Activated T-cell treated with anti-CD3 and anti-CD28 coated beads, Interleukin-2, amount 50 U/mL, for 1 hour (primary cell): ENCODE data around the gene ARHGEF19.
"Not testable (repeated sequence)": the region's sequence is repeated elsewhere in the genome, so short reads cannot be mapped to it uniquely, and the experiment has no call there.

Source experiments
- DNase-seq: peaks from one replicate; pipeline ENCODE4 v3.0.0-alpha.2; 2020

Gene ARHGEF19

DNA sequence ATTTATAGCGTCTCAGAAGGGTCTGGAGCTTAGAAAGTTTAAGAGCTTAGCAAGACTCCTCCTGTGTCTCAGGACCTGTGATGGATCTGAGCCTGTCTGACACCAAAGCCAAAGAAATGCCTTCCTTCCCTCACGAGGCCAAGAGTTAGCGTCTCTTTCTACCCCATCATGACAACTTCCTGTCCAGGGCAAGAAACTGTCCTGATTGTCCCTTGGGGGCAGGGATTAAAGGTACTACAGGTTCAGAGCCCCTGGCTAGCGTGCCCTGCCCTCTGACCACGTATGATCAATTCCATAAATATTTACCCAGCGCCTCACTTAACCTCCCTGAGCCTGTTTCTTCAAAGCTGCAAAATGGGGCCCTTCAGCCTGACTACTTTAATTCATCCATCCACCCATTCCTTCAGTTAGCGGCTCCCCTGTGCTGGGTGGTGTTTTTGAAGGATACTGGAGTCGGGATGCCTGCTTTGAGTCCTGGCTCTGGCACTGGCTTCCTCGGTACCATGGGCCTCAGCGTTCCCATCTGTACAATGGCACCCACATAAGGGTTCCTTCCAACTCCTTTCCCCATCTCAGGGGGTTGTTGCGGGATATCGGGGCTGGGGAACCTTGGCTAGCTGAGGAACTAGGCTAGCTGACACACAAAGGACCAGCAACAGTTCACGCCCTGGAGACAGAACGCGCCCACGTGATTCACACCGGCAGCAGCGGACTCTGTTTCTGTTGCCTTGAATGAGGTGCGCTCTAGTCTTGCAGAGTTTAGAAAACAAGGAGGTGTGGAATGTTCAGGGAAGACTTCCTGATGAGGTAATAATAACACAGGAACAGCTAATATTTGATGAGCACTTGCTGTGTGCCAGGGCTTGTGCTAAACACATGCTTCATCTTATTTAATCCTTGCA lies 33.6 kb downstream of the ARHGEF19 start:
- DNase-seq: no peak

GRCh38 chr1:16177306-16177705 lies 35.1 kb downstream of the ARHGEF19 start:
- no peak for DNase-seq

DNA sequence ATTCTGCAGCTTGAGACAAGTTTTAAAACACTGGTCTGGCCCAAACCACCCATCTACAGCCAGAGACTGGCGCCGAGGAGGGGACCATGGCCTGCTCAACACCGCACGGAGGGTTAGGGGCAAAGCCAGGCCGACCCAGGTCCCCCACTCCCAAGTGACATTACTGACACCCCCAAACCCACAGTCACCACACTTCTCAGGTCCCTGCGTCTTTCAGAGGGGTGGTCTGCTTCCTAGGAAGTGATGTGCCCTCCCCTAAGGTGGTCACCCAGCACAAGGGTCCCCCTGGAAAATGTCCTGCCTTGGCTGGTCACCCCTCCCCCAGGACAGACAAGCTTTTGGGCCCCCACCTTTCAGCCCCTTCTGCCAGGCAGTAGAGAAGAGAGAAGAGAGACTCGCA lies 35.8 kb downstream of the ARHGEF19 start:
- no peak for DNase-seq

DNA sequence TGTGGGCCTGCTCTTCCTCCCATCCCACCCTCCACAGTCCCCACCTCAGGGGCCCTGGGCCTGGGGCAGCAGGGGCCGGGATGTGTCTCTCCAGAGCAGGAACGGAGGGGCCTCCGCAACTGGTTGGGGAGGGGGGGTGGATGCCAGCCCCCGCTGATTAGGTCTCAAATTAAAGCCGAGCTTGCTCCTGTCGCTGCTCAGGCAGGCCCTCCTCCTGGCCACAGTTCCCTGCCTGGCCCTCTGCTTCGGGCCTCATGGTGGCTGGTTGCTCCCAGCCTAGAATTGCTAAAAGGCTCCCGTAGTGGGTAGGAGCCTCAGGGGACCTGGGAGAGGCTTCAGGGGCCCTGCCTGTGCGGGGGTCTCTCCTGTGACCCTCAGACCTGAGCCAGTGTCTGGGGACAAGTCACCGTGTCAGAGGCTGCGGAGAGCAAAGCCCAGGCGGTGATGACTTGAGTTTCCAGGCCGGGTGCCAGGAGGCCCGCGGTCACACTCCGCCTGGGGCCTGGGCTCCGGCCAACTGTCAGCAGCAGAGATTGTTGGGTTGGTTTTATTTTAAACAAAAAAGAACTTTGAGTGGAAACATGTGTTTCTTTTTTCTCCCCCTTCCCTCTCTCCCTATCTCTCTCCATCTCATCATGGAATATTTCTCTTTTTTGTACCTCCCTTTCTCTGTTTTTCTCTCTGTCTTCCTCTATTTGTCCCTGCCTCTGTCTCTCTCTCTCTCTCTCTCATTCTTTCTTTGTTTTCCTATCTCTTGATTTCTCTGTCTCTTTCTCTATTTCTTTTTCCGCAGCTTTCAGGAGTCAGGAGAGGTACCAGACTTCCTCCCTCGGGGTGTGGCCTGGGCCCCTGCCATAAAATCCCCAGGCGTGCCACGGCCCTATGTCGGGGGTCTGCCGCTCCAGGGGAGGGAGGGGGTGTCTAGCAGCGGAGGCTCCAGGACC lies 36.6 kb downstream of the ARHGEF19 start:
- no peak for DNase-seq

DNA sequence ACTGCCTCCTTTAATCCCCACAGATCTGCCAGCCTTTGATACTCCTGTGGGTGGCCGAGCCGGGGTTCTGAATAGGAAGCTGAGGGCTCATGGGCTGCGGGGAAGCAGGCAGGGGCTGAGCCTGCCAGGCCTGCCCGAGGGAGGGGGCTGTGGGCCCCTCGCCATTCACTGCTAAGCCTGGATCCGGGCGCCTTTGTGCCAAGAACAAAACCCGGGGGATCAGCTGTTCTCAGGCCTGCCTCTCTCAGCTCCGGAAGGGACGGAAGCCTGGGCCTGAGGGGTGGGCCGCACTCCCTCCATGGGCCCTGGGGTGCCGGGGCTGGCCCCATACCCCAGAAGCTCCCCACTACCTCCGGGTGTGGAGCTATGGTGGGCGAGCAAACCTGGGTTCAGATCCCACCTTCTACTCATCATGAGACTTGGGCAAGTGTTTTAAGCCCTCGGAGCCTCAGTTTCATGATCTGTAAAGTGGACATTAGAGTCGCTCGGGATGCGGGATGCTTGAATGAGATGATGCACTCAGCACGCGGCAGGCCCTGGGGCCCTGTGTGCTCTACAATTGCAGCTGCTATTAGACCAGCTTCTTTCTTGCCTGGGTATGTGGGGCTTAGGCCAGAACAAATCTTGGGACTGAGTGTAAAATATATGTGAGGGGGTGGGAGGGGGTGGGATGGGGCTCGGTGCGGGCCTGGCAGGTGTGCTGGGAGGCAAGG lies 37.4 kb downstream of the ARHGEF19 start:
- DNase-seq: no peak

GRCh38 chr1:16174261-16174868 lies 38.1 kb downstream of the ARHGEF19 start:
- DNase-seq: no peak

DNA sequence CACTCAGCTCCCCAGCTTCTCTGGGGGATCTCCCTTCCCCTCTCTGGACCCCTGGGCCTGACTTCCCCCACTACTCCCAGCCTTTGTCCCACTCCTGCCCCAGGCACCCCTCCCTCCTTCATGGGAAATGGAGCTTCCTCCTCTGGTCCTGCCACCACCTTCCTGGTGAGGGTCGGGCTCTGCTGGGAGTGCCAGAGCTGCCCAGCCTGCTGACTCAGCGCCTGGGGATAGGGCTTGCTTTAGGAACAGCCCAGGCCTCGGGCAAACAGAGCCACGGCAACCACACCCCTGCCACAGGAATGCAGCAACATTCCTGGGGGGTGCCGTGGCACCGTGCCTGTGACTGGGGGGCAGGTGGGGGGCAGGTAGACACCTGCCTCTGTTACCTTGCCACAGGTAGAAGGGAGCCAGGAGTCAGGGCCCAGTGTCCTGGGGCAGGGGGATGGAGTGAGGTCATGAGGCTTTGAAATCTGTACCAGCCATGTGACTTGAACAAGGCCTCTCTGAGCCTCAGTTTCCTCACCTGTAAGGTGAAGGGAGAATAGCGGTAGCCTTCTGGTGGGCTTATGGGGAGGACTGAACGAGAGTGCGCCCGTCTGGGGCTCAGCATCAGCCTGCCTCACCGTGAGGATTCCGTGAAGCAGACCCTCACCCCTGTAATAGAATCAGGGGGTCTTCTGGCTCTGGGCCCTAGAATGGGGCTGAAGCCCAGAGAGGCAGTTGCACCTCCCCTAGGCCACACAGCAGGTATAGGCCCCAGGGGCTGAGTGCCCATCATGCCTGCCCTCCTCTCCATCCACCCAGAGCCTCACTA lies 38.8 kb downstream of the ARHGEF19 start:
- DNase-seq: no peak

DNA sequence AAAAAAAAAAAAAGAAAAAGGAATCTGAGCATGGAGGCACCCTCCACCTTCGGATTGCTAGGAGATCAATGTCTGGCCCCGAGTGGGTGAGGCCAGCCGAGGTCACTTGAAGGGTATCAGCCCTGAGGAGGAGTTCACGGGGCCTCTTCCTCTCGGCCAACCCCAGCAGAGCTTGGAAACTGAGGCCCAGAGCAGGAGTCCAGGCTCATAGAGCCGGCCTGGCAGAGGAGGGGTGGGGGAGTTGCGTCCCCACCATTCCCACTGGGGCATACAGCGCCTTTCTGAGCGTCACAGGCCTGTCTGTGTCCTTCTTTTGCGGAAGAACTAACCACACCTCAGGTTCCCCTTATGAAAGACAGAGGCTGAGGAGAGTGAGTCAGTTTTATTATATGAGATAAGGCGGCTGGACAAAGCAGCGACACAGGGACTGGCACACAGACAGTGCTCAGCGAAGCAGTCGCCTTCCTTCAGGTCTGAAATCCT lies 39.4 kb downstream of the ARHGEF19 start:
- DNase-seq: no peak

DNA sequence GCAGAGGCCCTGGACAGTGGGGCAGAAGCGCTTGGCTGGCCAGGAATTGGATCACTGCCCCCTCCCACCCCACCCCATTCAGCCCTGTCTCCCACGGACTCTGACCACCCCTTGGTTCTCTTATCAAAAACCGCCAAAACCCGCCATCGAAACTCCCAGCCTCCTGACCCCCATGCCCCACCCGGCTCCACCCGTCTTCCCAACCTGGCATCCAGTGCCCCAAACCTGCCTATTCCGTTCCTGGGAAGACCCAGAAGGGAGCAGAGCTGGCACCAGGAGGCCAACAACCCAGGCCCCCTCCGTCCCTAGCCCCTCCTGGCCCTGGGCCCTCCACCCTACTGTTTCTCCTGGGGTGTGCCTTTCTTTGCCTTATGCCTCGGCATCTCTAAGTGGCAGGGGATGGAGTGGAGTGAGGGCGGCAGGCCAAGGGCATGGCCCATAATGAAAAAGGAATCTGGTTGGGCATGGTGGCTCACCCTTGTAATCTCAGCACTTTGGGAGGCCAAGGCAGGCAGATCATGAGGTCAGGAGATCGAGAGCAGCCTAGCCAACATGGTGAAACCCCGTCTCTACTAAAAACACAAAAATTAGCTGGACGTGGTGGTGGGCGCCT lies 40.1 kb downstream of the ARHGEF19 start:
- no peak for DNase-seq

DNA sequence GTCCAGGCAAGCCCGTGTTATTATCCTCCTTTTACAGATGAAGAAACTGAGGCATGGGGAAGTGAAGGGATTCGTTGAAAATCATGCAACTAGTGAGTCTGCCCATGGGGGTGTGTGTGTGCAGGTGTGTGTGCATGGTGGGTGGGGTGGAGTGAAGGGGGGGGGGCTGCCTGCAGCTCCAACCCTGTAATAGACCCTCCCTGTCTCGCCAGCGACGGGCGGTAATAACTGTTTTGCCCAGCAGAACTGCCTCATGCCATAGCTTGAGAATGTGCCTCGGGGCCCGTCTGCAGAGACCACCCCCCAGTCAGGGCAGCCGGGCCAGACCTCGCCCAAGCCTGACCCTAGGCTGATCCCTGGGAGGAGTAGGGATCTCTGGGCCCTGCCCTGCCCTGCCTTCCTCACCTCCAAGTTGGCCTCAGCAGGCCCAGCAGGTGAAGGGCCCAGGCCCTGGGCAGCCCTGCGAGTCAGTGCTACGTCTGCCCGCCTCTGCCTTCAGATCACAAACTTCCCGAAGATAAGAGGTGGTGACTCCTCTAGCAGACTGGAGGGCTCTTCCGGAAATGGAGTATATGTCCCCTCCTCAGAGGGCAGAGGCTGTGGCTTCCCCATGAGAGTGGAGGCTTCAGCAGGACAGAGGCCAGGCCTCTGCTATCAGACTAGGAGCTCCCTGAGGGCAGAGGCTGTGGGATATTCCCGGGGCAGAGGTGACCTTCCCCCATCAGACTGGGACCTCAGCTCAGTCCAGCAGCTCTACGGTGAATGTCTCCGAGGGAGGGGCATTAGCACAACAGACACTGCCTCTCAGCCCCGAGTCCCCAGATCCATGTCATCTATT lies 40.9 kb downstream of the ARHGEF19 start:
- DNase-seq: no peak

- DNase-seq: no peak
These were observed 42.2 kb downstream of the ARHGEF19 start for GRCh38 chr1:16170283-16170673.

DNA sequence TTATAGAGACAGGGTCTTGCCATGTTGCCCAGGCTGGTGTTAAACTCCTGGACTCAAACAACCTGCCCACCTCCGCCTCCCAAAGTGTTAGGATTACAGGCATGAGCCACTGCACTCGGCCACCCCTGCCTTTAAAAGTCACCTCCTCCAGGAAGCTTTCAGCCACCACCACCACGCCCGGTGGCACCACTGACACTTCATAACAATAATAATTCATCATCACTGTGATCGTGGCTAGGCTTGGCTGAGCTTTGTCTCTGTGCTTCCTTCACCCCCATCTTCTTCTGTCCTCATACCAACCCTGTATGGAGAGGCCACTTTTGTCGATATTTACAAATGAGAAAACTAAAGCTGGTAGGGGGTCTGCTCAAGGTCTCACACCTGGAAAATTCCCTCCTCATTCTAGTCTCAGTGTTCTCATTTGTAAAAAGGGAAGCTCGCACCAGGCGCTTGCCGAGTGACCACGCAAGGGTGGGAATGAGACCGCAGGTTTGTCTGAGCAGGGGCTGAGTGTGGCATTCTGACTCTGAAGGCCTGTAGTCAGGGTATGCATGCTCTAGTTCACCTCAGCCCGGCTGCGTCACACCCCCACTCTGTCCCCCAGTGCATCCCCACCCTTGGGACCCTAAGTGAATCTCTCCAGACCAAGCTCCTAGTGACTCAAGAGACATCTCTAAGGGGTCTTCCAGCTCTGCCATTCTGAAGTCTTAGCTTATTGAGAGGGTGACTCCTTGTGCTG lies 43.7 kb downstream of the ARHGEF19 start:
- no peak for DNase-seq

GRCh38 chr1:16168144-16168495 lies 44.3 kb downstream of the ARHGEF19 start:
- DNase-seq: not testable (repeated sequence)

DNA sequence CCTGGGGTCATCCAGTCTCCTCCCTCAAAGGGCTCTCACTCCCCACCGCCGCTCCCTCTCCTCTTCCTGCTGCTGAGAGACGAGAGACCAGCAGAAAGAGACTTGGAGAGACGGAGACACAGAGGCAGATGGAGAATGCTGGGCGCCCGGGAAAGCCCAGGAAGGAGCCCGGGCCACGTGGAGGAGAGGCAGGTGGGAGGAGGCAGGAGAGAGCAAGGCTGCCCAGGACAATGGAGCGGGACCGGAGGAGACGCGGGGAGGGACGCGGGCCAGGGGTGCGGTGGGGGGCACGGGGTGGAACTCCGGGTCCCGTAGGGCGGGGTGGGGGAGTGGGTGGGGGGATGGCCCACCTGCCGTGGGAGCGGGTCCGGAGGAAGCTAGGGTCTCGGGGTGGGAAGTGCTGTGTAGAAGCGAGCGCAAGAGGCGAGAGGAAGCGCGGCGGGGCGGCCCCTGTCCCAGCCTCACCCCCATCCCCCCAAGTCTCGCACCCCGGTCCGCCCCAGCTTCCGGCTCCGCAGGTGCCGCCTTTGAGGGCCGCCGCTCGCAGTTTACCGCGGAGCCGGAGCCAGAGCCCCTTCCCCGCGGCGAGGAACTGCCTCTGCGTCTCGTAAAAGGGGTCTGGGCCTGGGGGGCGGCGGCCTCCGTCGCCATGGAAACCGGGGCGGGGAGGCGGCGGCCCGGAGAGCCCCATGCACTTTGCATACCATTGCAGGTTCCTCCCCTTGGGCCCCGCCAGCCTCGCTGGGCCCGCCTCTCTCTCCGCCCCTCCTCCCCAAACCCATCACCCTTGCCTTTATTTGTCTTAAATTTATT lies 44.9 kb downstream of the ARHGEF19 start:
- peak; percentile 72 for DNase-seq

DNA sequence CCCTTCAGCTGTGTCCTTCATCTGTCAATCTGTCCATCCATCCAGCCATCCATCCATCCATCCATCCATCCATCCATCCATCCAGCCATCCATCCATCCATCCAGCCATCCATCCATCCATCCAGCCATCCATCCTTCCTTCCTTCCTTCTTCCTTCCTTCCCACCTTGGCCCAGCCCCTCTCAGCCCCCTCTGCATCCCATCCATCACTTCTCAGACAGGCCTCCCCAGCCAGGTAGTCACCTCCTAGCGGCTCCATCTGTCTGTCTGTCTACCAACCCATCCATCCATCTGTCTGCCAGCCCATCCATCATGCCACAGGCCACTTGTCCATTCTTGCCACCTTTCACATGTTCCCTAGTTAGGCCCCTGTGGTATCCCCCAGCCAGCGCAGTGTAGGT lies 46.3 kb downstream of the ARHGEF19 start:
- no peak for DNase-seq

- no peak for DNase-seq
These were observed 46.9 kb downstream of the ARHGEF19 start for GRCh38 chr1:16165548-16165947.

DNA sequence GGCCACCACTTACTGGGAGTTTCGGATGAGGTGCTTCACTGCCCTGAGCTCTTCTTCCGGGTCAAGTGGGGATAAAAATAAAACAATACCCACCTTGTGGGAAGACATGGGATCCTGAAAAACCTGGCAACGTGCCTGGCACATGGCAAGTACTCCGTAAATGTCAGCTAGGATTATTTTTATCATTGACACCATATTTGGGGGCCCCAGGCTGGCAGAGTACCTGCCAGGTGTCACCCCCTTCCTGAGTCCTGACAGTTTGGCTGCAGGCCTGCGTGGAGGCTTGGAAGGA lies 47.4 kb downstream of the ARHGEF19 start:
- DNase-seq: no peak

- no peak for DNase-seq
These were observed 48.0 kb downstream of the ARHGEF19 start for GRCh38 chr1:16164213-16165072.
